K562 (cell line): Measurements from ENCODE around the gene HOXC4. TPM values are rescaled to one million over a fixed set of nuclear protein-coding genes. Genes with fewer than 3 reads are reported as not detected.

Source experiments
- AFF1 ChIP-seq, 2 experiments: fragments of 450-650 bp; IDR thresholded peaks; 2 replicates each; pipeline ENCODE4 v1.6.1; 2018; ENCODE audit warnings: mild to moderate bottlenecking in 2 of 2, low read depth in 1 of 2; ENCODE audit not compliant: partially characterized antibody in 2 of 2
- CBFA2T2 ChIP-seq: fragments of 450-650 bp; conservative IDR thresholded peaks from 2 replicates; pipeline ENCODE4 v1.6.1; 2017; ENCODE audit warnings: mild to moderate bottlenecking
- CTCF ChIP-seq, 3 experiments: IDR thresholded peaks in 2 of 3; conservative IDR thresholded peaks in 1 of 3; 2 replicates each; pipeline ENCODE4 v1.5.1; 2011 to 2012; ENCODE audit warnings: low read length in 3 of 3, mild to moderate bottlenecking in 3 of 3, control low read depth in 2 of 3, improper control_type of control experiment in 1 of 3, inconsistent platforms in 1 of 3, low read depth in 1 of 3, mixed read lengths in 1 of 3, moderate library complexity in 1 of 3; ENCODE audit not compliant: insufficient read depth in 2 of 3
- E2F8 ChIP-seq: fragments of 450-650 bp; IDR thresholded peaks from 2 replicates; pipeline ENCODE4 v1.7.1; 2018; ENCODE audit warnings: mild to moderate bottlenecking, low read depth; ENCODE audit not compliant: partially characterized antibody
- ELF1 ChIP-seq: fragments of 200-800 bp; sonication (Bioruptor generic); IDR thresholded peaks from 2 replicates; pipeline ENCODE4 v1.6.1; 2016; ENCODE audit warnings: missing genetic modification characterization, missing compliant biosample characterization
- JUND ChIP-seq, 2 experiments: IDR thresholded peaks; 2 replicates in 1 of 2; 3 replicates in 1 of 2; pipeline ENCODE4 v1.6.1; 2011; ENCODE audit warnings: borderline replicate concordance in 2 of 2, low read depth in 2 of 2, low read length in 2 of 2, improper control_type of control experiment in 1 of 2, missing biosample characterization in 1 of 2, missing genetic modification characterization in 1 of 2, missing genetic modification reagents in 1 of 2
- NBN ChIP-seq: fragments of 450-650 bp; IDR thresholded peaks from 2 replicates; pipeline ENCODE4 v1.6.1; 2016; ENCODE audit warnings: low read depth, mild to moderate bottlenecking
- OTX1 ChIP-seq: fragments of 450-650 bp; formaldehyde crosslinking; IDR thresholded peaks from 2 replicates; pipeline ENCODE4 v1.4.0; 2022; ENCODE audit warnings: mild to moderate bottlenecking
- RFX1 ChIP-seq: fragments of 450-650 bp; IDR thresholded peaks from 2 replicates; pipeline ENCODE4 v1.6.1; 2016; ENCODE audit warnings: mild to moderate bottlenecking, moderate library complexity
- SMARCA4 ChIP-seq: fragments of 450-650 bp; IDR thresholded peaks from 2 replicates; pipeline ENCODE4 v1.6.1; 2016
- TEAD4 ChIP-seq, 2 experiments: sonication (generic) in 1 of 2; formaldehyde crosslinking in 1 of 2; IDR thresholded peaks; 2 replicates each; pipeline versions ENCODE4 v1.6.1 to v1.8.0; 2012 to 2022; ENCODE audit warnings: borderline replicate concordance in 1 of 2, inconsistent platforms in 1 of 2, low read length in 1 of 2, mild to moderate bottlenecking in 1 of 2, missing genetic modification reagents in 1 of 2
- TRIM24 ChIP-seq, 2 experiments: fragments of 450-650 bp; IDR thresholded peaks; 2 replicates each; pipeline ENCODE4 v1.6.1; 2016
- polyA plus RNA-seq, 8 experiments: library from polyadenylated mRNA; depleted of rRNA in 4 of 8; stranded (reverse) in 5 of 8; unstranded in 3 of 8; fragments of >200 nt; fragmentation: Nextera tagmentation in 2 of 8; fragmentation: Illumina TruSeq in 1 of 8; extraction: Ambion mirVana in 2 of 8; extraction: Trizol in 1 of 8; gene quantifications; 2 replicates each; pipeline versions ENCODE4 v1.2.1 to v1.2.3, GENCODE V29; 2011 to 2014; ENCODE audit warnings: inconsistent platforms in 1 of 8, missing spikeins in 1 of 8
- total RNA-seq, 7 experiments: library from RNA; depleted of rRNA in 6 of 7; stranded (reverse); fragments of >200 nt in 6 of 7; fragmentation: Illumina TruSeq in 2 of 7; extraction: Trizol in 2 of 7; gene quantifications; 2 replicates each; pipeline versions ENCODE4 v1.2.1 to v1.2.3, GENCODE V29; 2011 to 2021; ENCODE audit warnings: low replicate concordance in 1 of 7
- TF ChIP-seq, protein P1 (sequence below), 2 experiments: IDR thresholded peaks in 1 of 2; conservative IDR thresholded peaks in 1 of 2; 2 replicates each; pipeline ENCODE4 v1.6.1; 2016; ENCODE audit warnings: low read depth in 2 of 2, mild to moderate bottlenecking in 1 of 2, missing compliant biosample characterization in 1 of 2, missing genetic modification characterization in 1 of 2, moderate library complexity in 1 of 2

HOXC4 gene
- total and polyA plus RNA-seq, 9 of the 15 experiments (the other 6 are each of a cell fraction or from before 2014, with no cell fraction given): 0.06 to 1.5 (median 0.44) TPM; not detected in 1

DNA sequence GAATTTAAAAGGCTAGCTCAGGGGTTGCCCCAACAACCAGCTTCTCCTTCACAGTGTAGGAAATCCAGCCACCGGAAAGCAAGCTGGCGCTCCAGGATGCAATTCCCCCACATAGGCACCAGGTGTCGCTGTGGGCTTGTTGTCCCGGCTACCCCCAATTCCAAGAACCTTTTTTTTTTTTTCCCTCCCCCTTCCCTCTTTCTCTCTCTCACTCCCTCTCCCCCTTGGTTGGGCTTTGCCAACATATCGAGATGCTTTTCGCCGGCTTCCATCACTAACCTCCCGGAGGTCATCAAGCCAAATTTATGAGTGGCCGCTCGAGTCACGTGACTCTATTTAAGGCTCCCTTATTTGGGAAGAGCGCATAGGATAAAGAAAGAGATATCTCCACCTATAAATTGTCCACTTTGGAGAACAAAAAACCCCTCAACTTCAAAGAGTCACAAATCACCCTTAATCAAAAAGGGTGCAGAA is 21.0 kb upstream of the HOXC4 start, which contains the start of gene HOXC5 (continued):
- TF ChIP-seq AFF1 (IDR thresholded peaks at IDR 0.05; ENCODE audit: low read depth in 1 of 2, partially characterized antibody in 2 of 2) (peak in 1 of 2 experiments; percentile 87), CTCF (IDR thresholded peaks at IDR 0.05 in 2 of 3, conservative IDR thresholded peaks at IDR 0.05 in 1 of 3; ENCODE audit: insufficient read depth in 2 of 3, low read depth in 1 of 3, low read length in 3 of 3) (peak; percentile 95 to 96 (median 95)), NBN (peak; percentile 84), CBFA2T2 (peak; percentile 64), OTX1 (CRISPR knock-in tag) (0 out of 2 replicates have a peak, but pooled peaks have one; percentile 62), RFX1 (peak; percentile 55), E2F8 (peak; percentile 56), JUND (IDR thresholded peaks at IDR 0.05; ENCODE audit: borderline replicate concordance, low read depth, low read length) (0 out of 2 replicates have a peak, but pooled peaks have one; percentile 23), JUND (tag; IDR thresholded peaks at IDR 0.05; ENCODE audit: borderline replicate concordance, low read depth, low read length) (no peak), SMARCA4 (peak; percentile 47; the same call in 1 of the 2 replicates), TRIM24 (IDR thresholded peaks at IDR 0.05) (peak; percentile 43 to 47; a peak in 2 of 4 replicates), ELF1 (no peak), TEAD4 (IDR thresholded peaks at IDR 0.05; ENCODE audit: low read length) (0 out of 2 replicates have a peak, but pooled peaks have one; percentile 32), TEAD4 (CRISPR knock-in tag; IDR thresholded peaks at IDR 0.05; ENCODE audit: borderline replicate concordance) (no peak)
- TF ChIP-seq, protein P1, sequence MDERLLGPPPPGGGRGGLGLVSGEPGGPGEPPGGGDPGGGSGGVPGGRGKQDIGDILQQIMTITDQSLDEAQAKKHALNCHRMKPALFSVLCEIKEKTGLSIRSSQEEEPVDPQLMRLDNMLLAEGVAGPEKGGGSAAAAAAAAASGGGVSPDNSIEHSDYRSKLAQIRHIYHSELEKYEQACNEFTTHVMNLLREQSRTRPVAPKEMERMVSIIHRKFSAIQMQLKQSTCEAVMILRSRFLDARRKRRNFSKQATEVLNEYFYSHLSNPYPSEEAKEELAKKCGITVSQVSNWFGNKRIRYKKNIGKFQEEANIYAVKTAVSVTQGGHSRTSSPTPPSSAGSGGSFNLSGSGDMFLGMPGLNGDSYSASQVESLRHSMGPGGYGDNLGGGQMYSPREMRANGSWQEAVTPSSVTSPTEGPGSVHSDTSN (CRISPR knock-in tag; IDR thresholded peaks at IDR 0.05; ENCODE audit: low read depth): no peak
- TF ChIP-seq, protein P1 (tag; conservative IDR thresholded peaks at IDR 0.05; ENCODE audit: low read depth): peak; percentile 26; the same call in 1 of the 2 replicates
